Measurements from ENCODE around the gene MZB1.

Gene MZB1

DNA sequence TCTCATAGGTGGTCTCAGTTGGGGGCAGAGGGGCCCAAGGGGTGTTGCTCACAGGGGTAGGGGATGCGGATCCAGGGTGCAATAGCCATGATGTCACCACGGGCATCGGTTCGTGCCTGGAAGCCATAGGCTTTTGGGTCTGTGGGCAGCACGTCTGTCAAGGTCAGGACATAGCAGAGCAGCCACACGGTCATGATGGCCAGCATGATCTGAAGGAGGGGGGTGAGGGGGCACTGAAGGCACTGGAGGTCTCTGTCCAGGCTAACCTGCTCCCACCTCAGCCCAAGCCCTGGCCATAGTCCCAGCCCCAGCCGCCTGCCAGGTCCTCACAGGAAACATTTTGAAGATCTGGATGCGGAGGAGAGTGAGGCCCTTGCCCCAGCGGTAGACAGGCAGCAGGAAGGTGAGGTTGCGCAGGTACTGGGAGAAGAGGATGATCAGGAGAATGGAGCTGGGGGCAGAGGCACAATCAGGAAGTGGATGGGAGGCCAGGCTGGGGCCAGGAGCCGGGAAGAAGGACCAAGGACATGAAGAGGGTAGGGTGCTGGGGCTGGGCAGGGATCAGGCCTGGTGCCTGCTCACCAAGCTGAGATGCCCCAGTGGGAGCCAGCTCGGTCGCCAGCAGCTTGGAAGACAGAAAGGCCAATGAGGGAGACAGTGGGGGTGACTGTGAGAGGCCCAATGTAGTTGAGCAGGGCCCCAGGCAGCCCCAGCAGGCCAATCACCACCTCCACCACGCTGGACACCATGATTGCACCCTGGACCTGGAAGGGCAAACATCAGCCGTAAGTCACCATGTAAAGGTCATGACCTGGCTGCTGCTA, 9.9 kb downstream of the MZB1 start:
- TF ChIP-seq, protein P1, sequence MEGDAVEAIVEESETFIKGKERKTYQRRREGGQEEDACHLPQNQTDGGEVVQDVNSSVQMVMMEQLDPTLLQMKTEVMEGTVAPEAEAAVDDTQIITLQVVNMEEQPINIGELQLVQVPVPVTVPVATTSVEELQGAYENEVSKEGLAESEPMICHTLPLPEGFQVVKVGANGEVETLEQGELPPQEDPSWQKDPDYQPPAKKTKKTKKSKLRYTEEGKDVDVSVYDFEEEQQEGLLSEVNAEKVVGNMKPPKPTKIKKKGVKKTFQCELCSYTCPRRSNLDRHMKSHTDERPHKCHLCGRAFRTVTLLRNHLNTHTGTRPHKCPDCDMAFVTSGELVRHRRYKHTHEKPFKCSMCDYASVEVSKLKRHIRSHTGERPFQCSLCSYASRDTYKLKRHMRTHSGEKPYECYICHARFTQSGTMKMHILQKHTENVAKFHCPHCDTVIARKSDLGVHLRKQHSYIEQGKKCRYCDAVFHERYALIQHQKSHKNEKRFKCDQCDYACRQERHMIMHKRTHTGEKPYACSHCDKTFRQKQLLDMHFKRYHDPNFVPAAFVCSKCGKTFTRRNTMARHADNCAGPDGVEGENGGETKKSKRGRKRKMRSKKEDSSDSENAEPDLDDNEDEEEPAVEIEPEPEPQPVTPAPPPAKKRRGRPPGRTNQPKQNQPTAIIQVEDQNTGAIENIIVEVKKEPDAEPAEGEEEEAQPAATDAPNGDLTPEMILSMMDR (IDR thresholded peaks at IDR 0.05; ENCODE audit: low read depth, low read length) = no peak
- no peak overlapping the region for H3K4me3 ChIP-seq (ENCODE audit: low read depth, low read length)

- TF ChIP-seq, protein P1 (IDR thresholded peaks at IDR 0.05; ENCODE audit: low read depth, low read length) = no peak
- no peak overlapping the region for H3K4me3 ChIP-seq (ENCODE audit: low read depth, low read length)
Measured at GRCh38 chr5:139378941-139379361, 10.8 kb downstream of the MZB1 start.

GRCh38 chr5:139378101-139378825, 11.4 kb downstream of the MZB1 start:
- TF ChIP-seq, protein P1 (IDR thresholded peaks at IDR 0.05; ENCODE audit: low read depth, low read length) = no peak
- H3K4me3 ChIP-seq (ENCODE audit: low read depth, low read length) = no peak overlapping the region

GRCh38 chr5:139377226-139377625, 12.5 kb downstream of the MZB1 start:
- H3K4me3 ChIP-seq (ENCODE audit: low read depth, low read length) = no peak overlapping the region
- TF ChIP-seq, protein P1 (IDR thresholded peaks at IDR 0.05; ENCODE audit: low read depth, low read length) = no peak

GRCh38 chr5:139376364-139376763, 13.3 kb downstream of the MZB1 start:
- TF ChIP-seq, protein P1 (IDR thresholded peaks at IDR 0.05; ENCODE audit: low read depth, low read length) = no peak
- H3K4me3 ChIP-seq (ENCODE audit: low read depth, low read length) = no peak overlapping the region

DNA sequence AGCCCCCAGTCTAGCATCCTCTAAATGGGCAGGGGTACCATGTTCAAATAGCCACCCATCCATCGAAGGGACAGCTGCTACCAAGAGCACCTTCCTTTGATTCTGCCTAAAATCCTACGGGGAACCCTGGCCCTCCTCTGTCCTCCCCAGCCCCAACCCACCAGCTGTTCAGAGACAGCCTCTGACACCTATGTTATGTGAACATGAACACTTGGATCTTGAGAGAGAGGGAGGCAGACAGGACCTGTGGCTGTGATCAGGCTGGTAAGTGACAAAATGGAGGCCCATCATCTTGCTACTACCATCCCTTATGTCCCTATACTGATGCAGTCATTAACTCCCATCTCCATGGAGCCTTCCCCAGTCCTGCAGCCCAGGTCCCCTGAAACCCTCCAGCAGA, 14.8 kb downstream of the MZB1 start:
- TF ChIP-seq, protein P1 (IDR thresholded peaks at IDR 0.05; ENCODE audit: low read depth, low read length) = no peak
- no peak overlapping the region for H3K4me3 ChIP-seq (ENCODE audit: low read depth, low read length)

All from WI38 (cell line).